Liver (tissue), 9 donors: ENCODE measurements around the gene GULP1. TPM values are rescaled to one million over a fixed set of nuclear protein-coding genes. Genes with fewer than 3 reads are reported as not detected.

ENCODE experiments used
- DNase-seq: peaks from one replicate; pipeline ENCODE4 v3.0.0-alpha.2; 2017; ENCODE audit warnings: low spot score
- H3K27ac ChIP-seq, 2 donors: one replicate each; pipeline ENCODE4 v1.7.0; 2013; ENCODE audit warnings: inconsistent platforms in 2 of 2, low read length in 2 of 2, control low read depth in 1 of 2, low read depth in 1 of 2, mild to moderate bottlenecking in 1 of 2
- H3K27me3 ChIP-seq, 4 donors: one replicate each; pipeline versions ENCODE4 v1.6.1 to v1.7.0; 2013; ENCODE audit warnings: low read length in 3 of 4, inconsistent platforms in 1 of 4, mild to moderate bottlenecking in 1 of 4, moderate library complexity in 1 of 4; ENCODE audit not compliant: control insufficient read depth in 4 of 4, insufficient read depth in 4 of 4
- H3K36me3 ChIP-seq, 4 donors: one replicate each; pipeline versions ENCODE4 v1.6.1 to v1.7.0; 2013; ENCODE audit warnings: low read length in 3 of 4, mild to moderate bottlenecking in 3 of 4, low read depth in 1 of 4, moderate library complexity in 1 of 4; ENCODE audit not compliant: control insufficient read depth in 4 of 4, insufficient read depth in 3 of 4
- H3K4me1 ChIP-seq, 4 donors: one replicate each; pipeline versions ENCODE4 v1.6.1 to v1.7.0; 2013; ENCODE audit warnings: low read length in 3 of 4, mild to moderate bottlenecking in 3 of 4, moderate library complexity in 1 of 4; ENCODE audit not compliant: control insufficient read depth in 4 of 4, insufficient read depth in 4 of 4
- H3K4me3 ChIP-seq, 3 donors: one replicate each; pipeline versions ENCODE4 v1.6.1 to v1.7.0; 2013; ENCODE audit warnings: low read length in 3 of 3, control low read depth in 1 of 3, low read depth in 1 of 3, mild to moderate bottlenecking in 1 of 3
- H3K9ac ChIP-seq, 2 donors: one replicate each; pipeline ENCODE4 v1.7.0; 2013; ENCODE audit warnings: low read length in 2 of 2, mild to moderate bottlenecking in 2 of 2, moderate library complexity in 2 of 2, control low read depth in 1 of 2, low read depth in 1 of 2
- H3K9me3 ChIP-seq, 4 donors: one replicate each; pipeline versions ENCODE4 v1.6.1 to v1.7.0; 2013; ENCODE audit warnings: low read length in 3 of 4; ENCODE audit not compliant: control insufficient read depth in 4 of 4
- EGR1 ChIP-seq, 2 donors: IDR thresholded peaks; 2 replicates each; pipeline ENCODE4 v1.6.1; 2016 to 2018; ENCODE audit warnings: antibody characterized with exemption in 2 of 2, low read depth in 2 of 2
- FOXA1 ChIP-seq: IDR thresholded peaks from 2 replicates; pipeline ENCODE4 v1.6.1; 2016; ENCODE audit warnings: antibody characterized with exemption
- FOXA2 ChIP-seq: IDR thresholded peaks from 2 replicates; pipeline ENCODE4 v1.6.1; 2016; ENCODE audit warnings: antibody characterized with exemption
- GABPA ChIP-seq, 2 donors: IDR thresholded peaks in 1 of 2; conservative IDR thresholded peaks in 1 of 2; 2 replicates each; pipeline ENCODE4 v1.6.1; 2016; ENCODE audit warnings: antibody characterized with exemption in 2 of 2, mild to moderate bottlenecking in 1 of 2, moderate library complexity in 1 of 2
- HNF4A ChIP-seq, 2 donors: conservative IDR thresholded peaks; 2 replicates each; pipeline ENCODE4 v1.6.1; 2016; ENCODE audit warnings: antibody characterized with exemption in 2 of 2, mild to moderate bottlenecking in 2 of 2
- HNF4G ChIP-seq: IDR thresholded peaks from 2 replicates; pipeline ENCODE4 v1.6.1; 2016; ENCODE audit warnings: antibody characterized with exemption
- JUND ChIP-seq, 2 donors: IDR thresholded peaks; 2 replicates each; pipeline ENCODE4 v1.6.1; 2016; ENCODE audit warnings: antibody characterized with exemption in 2 of 2
- NR2F2 ChIP-seq: IDR thresholded peaks from 2 replicates; pipeline ENCODE4 v1.6.1; 2016; ENCODE audit warnings: antibody characterized with exemption
- RAD21 ChIP-seq, 2 donors: IDR thresholded peaks; 2 replicates each; pipeline ENCODE4 v1.6.1; 2016; ENCODE audit warnings: antibody characterized with exemption in 2 of 2, mild to moderate bottlenecking in 2 of 2
- RXRA ChIP-seq, 2 donors: IDR thresholded peaks; 2 replicates each; pipeline ENCODE4 v1.6.1; 2017 to 2018; ENCODE audit warnings: antibody characterized with exemption in 2 of 2, mild to moderate bottlenecking in 1 of 2
- SP1 ChIP-seq: IDR thresholded peaks from 2 replicates; pipeline ENCODE4 v1.6.1; 2018; ENCODE audit warnings: antibody characterized with exemption, mild to moderate bottlenecking
- TAF1 ChIP-seq: conservative IDR thresholded peaks from 2 replicates; pipeline ENCODE4 v1.6.1; 2016; ENCODE audit warnings: antibody characterized with exemption, mild to moderate bottlenecking
- YY1 ChIP-seq: IDR thresholded peaks from 2 replicates; pipeline ENCODE4 v1.6.1; 2016; ENCODE audit warnings: antibody characterized with exemption, mild to moderate bottlenecking
- WGBS: extraction: QIAGEN DNeasy Blood & Tissue Kit; methylation state at CpG from one replicate; pipeline ENCODE4 v1.1.7; 2013; 5-methylcytosine and 5-hydroxymethylcytosine counted together
- polyA plus RNA-seq, 2 donors: library from polyadenylated mRNA; stranded (reverse) in 1 of 2; unstranded in 1 of 2; fragments of 200-250 nt in 1 of 2; fragments of >200 nt in 1 of 2; fragmentation: Nextera tagmentation in 1 of 2; extraction: Ambion mirVana in 1 of 2; gene quantifications; one replicate each; pipeline versions ENCODE4 v1.2.1 to v1.2.3, GENCODE V29; 2013 to 2015
- total RNA-seq, 2 donors: library from RNA; depleted of rRNA; stranded (reverse); fragments of >200 nt; gene quantifications; one replicate each; pipeline ENCODE4 v1.2.3, GENCODE V29; 2014
- TF ChIP-seq, protein P1 (sequence below): IDR thresholded peaks from 2 replicates; pipeline ENCODE4 v1.6.1; 2016; ENCODE audit warnings: antibody characterized with exemption
- TF ChIP-seq, protein P2 (sequence below): IDR thresholded peaks from 2 replicates; pipeline ENCODE4 v1.6.1; 2016; ENCODE audit warnings: antibody characterized with exemption
- TF ChIP-seq, protein P3 (sequence below): IDR thresholded peaks from 2 replicates; pipeline ENCODE4 v1.6.1; 2016; ENCODE audit warnings: antibody characterized with exemption, mild to moderate bottlenecking
- TF ChIP-seq, protein P4 (sequence below): IDR thresholded peaks from 2 replicates; pipeline ENCODE4 v1.6.1; 2016; ENCODE audit warnings: antibody characterized with exemption
- donor health status: healthy.
- donor health status: healthy.
- donor health status: healthy.
- donor health status: healthy.
- donor health status: healthy.

GULP1 gene
- total and polyA plus RNA-seq, 4 donors = 0.53 to 6.9 (median 0.89) TPM

DNA sequence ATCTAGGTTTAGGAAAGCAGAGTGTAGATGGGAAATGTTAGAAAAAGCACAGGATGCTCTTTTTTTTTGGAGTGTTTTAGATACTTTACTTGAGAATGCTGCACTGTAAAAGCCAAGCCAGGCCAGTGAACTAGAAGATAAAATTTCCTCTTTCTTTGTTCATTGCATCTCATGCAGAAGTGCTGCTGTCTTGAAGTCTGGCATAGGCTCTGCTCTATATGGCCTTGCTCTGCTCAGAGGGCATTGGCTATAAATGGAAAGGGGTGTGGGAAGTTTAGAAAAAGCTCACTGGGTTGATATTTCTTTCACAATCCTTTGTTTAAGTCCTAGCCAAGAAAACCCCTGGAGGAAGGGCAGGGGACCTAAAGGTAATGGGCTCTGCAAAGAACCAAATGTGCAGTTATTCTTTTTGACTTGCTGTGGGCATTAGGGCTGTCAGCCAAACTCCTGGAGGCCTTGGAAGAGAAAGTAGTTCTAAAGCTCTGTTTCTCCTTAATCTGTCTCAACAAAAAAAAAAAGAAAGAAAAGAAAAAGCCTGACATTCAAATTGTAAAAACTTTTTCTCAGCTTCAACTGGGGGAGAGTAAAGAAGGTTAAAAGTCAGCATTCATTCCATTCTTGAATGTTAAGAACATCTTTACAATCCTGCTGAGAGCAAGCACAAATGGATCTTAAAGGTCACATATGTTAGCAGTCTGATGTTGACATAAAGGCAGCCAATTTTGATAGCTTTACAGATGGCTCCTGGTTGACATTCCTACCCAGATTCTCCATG lies 338.3 kb downstream of the GULP1 start:
- H3K27ac ChIP-seq = no peak overlapping the region
- no peaks in the 10 kb centered on the region for H3K36me3 ChIP-seq
- TF ChIP-seq NR2F2 (peak; percentile 18), EGR1 (IDR thresholded peaks at IDR 0.05; ENCODE audit: low read depth in 2 of 2) (no peak), JUND (IDR thresholded peaks at IDR 0.05) (no peak), YY1 (no peak), RXRA (IDR thresholded peaks at IDR 0.05) (no peak)
- no peak overlapping the region for H3K9ac ChIP-seq
- no peak overlapping the region for H3K4me3 ChIP-seq
- peaks cover 0 to 3% (median 0%) of the 10 kb centered on the region in 4 donors for H3K27me3 ChIP-seq
- no peaks in the 10 kb centered on the region for H3K4me1 ChIP-seq
- no peak for DNase-seq
- H3K9me3 ChIP-seq = no peaks in the 10 kb centered on the region

DNA sequence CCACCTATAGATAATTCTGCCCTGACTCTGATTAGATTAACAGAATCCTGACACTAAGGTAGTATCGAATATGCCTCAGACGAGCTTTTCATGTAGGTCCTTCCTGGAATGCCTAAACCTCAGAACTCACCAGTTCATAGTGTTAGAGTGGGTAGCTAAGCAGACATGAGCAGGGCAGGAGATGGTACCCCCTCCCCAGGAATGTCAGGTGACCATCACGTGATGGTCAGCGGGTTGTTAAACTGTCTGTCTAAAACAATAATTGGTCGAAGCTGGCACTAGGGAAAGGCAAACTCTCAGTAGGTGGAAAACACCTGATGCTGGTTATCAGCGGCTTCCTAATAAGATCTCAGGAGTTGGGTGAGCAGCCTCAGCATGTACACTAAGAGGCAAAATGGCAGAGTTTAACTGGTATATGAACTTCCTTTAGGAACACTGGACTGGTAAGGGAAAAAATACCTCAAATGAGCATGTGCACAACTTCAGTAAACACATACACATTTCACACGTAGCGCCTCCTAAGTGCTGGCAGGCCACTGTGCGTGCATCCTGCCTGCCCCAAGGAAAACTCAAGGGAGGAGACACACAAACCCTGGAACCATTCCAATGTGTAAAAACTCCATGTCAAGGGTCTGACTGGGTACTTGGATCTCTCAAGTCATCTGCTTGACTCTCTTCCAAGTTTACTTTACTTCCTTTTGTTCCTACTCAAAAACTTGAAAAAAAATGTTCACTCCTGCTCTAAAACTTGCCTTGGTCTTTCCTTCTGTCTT lies 339.5 kb downstream of the GULP1 start:
- Histone ChIP-seq H3K9me3 (no peaks in the 10 kb centered on the region), H3K36me3 (no peaks in the 10 kb centered on the region), H3K9ac (no peak overlapping the region), H3K27ac (no peak overlapping the region), H3K4me3 (no peak overlapping the region), H3K4me1 (no peaks in the 10 kb centered on the region), H3K27me3 (peaks cover 0 to 3% (median 0%) of the 10 kb centered on the region in 4 donors)
- WGBS = 77% methylated on average over 9 of the region's 9 CpGs
- DNase-seq = no peak
- TF ChIP-seq FOXA2 = no peak

DNA sequence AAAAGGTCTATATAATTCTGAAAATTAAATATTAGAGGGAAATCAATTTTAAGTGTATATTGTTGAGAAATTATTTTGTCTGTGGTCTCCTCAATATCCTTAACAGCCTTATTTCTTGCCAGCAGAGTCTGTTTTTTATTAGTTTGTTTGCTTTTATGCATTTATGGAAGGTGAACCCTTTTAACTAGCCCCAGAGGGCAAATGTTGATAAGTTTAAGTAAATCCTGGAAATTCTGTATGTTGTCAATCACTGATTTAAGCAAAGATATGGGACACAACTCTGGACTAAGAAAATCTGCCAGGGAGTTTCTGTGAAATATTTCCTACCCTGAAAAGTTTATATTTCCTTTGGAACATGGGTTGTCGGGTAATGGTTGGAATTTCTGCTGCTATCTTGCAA lies 343.0 kb downstream of the GULP1 start:
- Histone ChIP-seq H3K4me3 (no peak overlapping the region), H3K27ac (no peak overlapping the region), H3K4me1 (no peaks in the 10 kb centered on the region), H3K9ac (no peak overlapping the region), H3K27me3 (peaks cover 0 to 3% (median 0%) of the 10 kb centered on the region in 4 donors), H3K36me3 (no peaks in the 10 kb centered on the region), H3K9me3 (no peaks in the 10 kb centered on the region)
- TF ChIP-seq JUND (IDR thresholded peaks at IDR 0.05) = no peak
- no peak for TF ChIP-seq SP1
- no peak for TF ChIP-seq HNF4A (conservative IDR thresholded peaks at IDR 0.05)
- TF ChIP-seq, protein P1, sequence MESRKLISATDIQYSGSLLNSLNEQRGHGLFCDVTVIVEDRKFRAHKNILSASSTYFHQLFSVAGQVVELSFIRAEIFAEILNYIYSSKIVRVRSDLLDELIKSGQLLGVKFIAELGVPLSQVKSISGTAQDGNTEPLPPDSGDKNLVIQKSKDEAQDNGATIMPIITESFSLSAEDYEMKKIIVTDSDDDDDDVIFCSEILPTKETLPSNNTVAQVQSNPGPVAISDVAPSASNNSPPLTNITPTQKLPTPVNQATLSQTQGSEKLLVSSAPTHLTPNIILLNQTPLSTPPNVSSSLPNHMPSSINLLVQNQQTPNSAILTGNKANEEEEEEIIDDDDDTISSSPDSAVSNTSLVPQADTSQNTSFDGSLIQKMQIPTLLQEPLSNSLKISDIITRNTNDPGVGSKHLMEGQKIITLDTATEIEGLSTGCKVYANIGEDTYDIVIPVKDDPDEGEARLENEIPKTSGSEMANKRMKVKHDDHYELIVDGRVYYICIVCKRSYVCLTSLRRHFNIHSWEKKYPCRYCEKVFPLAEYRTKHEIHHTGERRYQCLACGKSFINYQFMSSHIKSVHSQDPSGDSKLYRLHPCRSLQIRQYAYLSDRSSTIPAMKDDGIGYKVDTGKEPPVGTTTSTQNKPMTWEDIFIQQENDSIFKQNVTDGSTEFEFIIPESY = no peak
- TF ChIP-seq FOXA2 = no peak
- TF ChIP-seq FOXA1 = no peak
- no peak for TF ChIP-seq RAD21 (IDR thresholded peaks at IDR 0.05)
- TF ChIP-seq RXRA (IDR thresholded peaks at IDR 0.05) = no peak
- TF ChIP-seq GABPA (IDR thresholded peaks at IDR 0.05 in 1 of 2, conservative IDR thresholded peaks at IDR 0.05 in 1 of 2) = no peak
- TF ChIP-seq, protein P2, sequence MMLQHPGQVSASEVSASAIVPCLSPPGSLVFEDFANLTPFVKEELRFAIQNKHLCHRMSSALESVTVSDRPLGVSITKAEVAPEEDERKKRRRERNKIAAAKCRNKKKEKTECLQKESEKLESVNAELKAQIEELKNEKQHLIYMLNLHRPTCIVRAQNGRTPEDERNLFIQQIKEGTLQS = no peak
- no peak for TF ChIP-seq EGR1 (IDR thresholded peaks at IDR 0.05; ENCODE audit: low read depth in 2 of 2)
- TF ChIP-seq, protein P3, sequence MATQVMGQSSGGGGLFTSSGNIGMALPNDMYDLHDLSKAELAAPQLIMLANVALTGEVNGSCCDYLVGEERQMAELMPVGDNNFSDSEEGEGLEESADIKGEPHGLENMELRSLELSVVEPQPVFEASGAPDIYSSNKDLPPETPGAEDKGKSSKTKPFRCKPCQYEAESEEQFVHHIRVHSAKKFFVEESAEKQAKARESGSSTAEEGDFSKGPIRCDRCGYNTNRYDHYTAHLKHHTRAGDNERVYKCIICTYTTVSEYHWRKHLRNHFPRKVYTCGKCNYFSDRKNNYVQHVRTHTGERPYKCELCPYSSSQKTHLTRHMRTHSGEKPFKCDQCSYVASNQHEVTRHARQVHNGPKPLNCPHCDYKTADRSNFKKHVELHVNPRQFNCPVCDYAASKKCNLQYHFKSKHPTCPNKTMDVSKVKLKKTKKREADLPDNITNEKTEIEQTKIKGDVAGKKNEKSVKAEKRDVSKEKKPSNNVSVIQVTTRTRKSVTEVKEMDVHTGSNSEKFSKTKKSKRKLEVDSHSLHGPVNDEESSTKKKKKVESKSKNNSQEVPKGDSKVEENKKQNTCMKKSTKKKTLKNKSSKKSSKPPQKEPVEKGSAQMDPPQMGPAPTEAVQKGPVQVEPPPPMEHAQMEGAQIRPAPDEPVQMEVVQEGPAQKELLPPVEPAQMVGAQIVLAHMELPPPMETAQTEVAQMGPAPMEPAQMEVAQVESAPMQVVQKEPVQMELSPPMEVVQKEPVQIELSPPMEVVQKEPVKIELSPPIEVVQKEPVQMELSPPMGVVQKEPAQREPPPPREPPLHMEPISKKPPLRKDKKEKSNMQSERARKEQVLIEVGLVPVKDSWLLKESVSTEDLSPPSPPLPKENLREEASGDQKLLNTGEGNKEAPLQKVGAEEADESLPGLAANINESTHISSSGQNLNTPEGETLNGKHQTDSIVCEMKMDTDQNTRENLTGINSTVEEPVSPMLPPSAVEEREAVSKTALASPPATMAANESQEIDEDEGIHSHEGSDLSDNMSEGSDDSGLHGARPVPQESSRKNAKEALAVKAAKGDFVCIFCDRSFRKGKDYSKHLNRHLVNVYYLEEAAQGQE = no peak
- no peak for TF ChIP-seq HNF4G
- TF ChIP-seq YY1 = no peak
- TF ChIP-seq, protein P4, sequence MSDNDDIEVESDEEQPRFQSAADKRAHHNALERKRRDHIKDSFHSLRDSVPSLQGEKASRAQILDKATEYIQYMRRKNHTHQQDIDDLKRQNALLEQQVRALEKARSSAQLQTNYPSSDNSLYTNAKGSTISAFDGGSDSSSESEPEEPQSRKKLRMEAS = no peak
- no peak for TF ChIP-seq NR2F2
- no peak for TF ChIP-seq TAF1
- DNase-seq = no peak
- WGBS = 84% methylated on average over 1 of the region's 1 CpG
